ENCODE data around the gene CPNE6.

DNA sequence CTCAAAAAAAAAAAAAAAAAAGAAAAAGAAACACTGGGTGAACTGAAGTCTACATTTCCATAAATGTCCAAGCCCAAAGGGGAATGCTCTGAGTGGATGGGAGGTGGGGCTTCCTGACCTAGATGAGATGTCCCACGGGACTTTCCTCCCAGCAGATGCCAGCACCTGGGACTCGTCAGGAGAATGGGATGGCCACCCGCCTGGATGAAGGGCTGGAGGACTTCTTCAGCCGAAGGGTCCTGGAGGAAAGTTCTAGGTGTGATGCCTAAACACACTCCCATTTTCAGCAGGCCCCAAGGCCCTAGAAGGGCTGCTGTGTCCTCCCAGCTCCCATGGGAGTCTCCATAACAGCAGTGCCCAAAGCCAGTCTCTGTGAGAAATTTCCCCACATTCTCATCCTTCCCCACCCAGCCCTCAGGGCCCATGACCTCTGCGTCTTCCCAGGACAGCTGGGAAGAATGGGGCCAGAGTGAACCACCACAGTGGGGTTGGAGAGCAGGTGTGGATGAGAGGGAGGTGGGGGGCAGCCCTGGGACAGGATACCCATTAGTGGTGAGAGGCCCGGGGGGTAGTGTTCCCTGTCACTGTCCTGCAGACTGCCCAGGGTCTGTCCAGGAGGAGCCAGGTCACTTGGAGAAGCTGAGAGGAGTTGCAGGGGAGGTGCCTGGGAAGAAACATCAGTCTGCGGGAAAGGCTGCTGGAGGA lies 7.1 kb upstream of the CPNE6 start:
- TF ChIP-seq, protein P1, sequence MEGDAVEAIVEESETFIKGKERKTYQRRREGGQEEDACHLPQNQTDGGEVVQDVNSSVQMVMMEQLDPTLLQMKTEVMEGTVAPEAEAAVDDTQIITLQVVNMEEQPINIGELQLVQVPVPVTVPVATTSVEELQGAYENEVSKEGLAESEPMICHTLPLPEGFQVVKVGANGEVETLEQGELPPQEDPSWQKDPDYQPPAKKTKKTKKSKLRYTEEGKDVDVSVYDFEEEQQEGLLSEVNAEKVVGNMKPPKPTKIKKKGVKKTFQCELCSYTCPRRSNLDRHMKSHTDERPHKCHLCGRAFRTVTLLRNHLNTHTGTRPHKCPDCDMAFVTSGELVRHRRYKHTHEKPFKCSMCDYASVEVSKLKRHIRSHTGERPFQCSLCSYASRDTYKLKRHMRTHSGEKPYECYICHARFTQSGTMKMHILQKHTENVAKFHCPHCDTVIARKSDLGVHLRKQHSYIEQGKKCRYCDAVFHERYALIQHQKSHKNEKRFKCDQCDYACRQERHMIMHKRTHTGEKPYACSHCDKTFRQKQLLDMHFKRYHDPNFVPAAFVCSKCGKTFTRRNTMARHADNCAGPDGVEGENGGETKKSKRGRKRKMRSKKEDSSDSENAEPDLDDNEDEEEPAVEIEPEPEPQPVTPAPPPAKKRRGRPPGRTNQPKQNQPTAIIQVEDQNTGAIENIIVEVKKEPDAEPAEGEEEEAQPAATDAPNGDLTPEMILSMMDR (IDR thresholded peaks at IDR 0.05; ENCODE audit: insufficient read depth, low read length, poor library complexity, severe bottlenecking) = no peak
- TF ChIP-seq EZH2phosphoT487 (conservative IDR thresholded peaks at IDR 0.05; ENCODE audit: low read length) = no peak
